Bladder microvascular endothelial cell (primary cell): ENCODE results near the gene SCN11A. TPM values are rescaled to one million over a fixed set of nuclear protein-coding genes. Genes with fewer than 3 reads are reported as not detected.

Experiments used
- total RNA-seq: library from RNA; depleted of rRNA; stranded (reverse); fragments of >200 nt; gene quantifications from 2 replicates; pipeline ENCODE4 v1.2.3, GENCODE V29; 2014

The SCN11A gene
- under 0.01 and 0.06 TPM in 2 replicates for total RNA-seq

GRCh38 chr3:39051649-39052561, at the start of gene SCN11A, which contains the start of gene WDR48:
TSS of gene SCN11A (minus strand) at chr3:39051944. CDS start at chr3:38950362, 101,582 bp downstream.
TSS of gene WDR48 (plus strand) at chr3:39052016. CDS start at chr3:39052026, 10 bp downstream.

Other genes starting within 250 kb of the SCN11A start
- gene SCN10A, start 235.7 kb downstream of the SCN11A start, total RNA-seq, result under 0.01 TPM in 1 of 2 replicates, not detected in the other
- 24.4 and 52.6 TPM in 2 replicates for gene WDR48, start 72 bp upstream of the SCN11A start, total RNA-seq
- 26.6 and 44.1 TPM in 2 replicates for gene GORASP1, start 55.7 kb upstream of the SCN11A start, total RNA-seq
- gene TTC21A, start 55.7 kb upstream of the SCN11A start, total RNA-seq, result 1.3 and 4.2 TPM in 2 replicates
- gene CSRNP1, start 101.6 kb upstream of the SCN11A start, total RNA-seq, result 8.6 and 13.1 TPM in 2 replicates
- gene XIRP1, start 140.7 kb upstream of the SCN11A start, total RNA-seq, result not detected in 2 replicates
- gene CX3CR1, start 228.1 kb upstream of the SCN11A start, total RNA-seq, result not detected in 2 replicates